ENCODE results near the gene TBC1D23. TPM values are rescaled to one million over a fixed set of nuclear protein-coding genes. Genes with fewer than 3 reads are reported as not detected.

The TBC1D23 gene
- polyA plus RNA-seq, 3 donors: 10.2 to 22.7 (median 12.2) TPM

DNA sequence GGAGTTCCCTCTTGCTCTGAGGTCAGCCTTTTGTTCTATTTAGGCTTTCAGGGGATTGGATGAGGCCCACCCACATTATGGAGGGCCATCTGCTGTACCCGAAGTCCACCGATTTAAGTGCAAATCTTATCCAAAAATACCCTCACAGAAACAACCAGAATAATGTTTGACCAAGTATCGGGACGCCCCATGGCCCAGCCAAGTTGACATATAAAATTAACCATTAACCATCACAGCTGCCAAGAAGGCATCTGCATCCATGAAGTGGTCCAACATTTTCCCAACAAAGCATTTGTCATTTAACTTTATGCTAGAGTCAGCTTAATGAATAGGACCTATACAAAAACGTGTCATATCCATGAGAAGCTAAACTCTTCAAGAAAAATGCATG, 46.2 kb upstream of the TBC1D23 start:
- intact Hi-C loops (cut with micrococcal nuclease): no loop called here
- Histone ChIP-seq H3K9ac (ENCODE audit: insufficient read depth, low read length, poor library complexity, severe bottlenecking) (no peak overlapping the region), H3K4me1 (ENCODE audit: control insufficient read depth in 1 of 2, insufficient read depth in 2 of 2, low read length in 2 of 2) (no peaks in the 10 kb centered on the region), H2AFZ (ENCODE audit: insufficient read depth, low read depth, low read length, poor library complexity, severe bottlenecking) (no peak overlapping the region), H3K4me2 (replicated peaks; ENCODE audit: extremely low read depth, low read length, poor library complexity, severe bottlenecking) (no peak overlapping the region), H3K27me3 (ENCODE audit: control insufficient read depth in 2 of 2, insufficient read depth in 2 of 2, low read length in 2 of 2) (no peaks in the 10 kb centered on the region), H3K36me3 (replicated peaks in 1 of 2; ENCODE audit: control insufficient read depth in 1 of 2, insufficient read depth in 2 of 2, low read length in 2 of 2) (no peaks in the 10 kb centered on the region), H4K20me1 (ENCODE audit: insufficient read depth, low read length) (no peaks in the 10 kb centered on the region), H3K4me3 (replicated peaks in 1 of 3; ENCODE audit: low read depth in 2 of 3, low read length in 3 of 3) (no peak overlapping the region), H3K27ac (ENCODE audit: low read depth in 1 of 2, low read length in 2 of 2) (no peak overlapping the region), H3K9me3 (replicated peaks in 1 of 2; ENCODE audit: control insufficient read depth in 1 of 2, insufficient read depth in 1 of 2, low read length in 2 of 2) (no peaks in the 10 kb centered on the region), H3K79me2 (ENCODE audit: insufficient read depth, low read length) (no peaks in the 10 kb centered on the region)
- Mint-ChIP-seq H3K4me3 (no peak overlapping the region), H3K27ac (no peak overlapping the region), H3K9me3 (peaks cover 0 to 8% (median 4%) of the 10 kb centered on the region in 7 donors), H3K4me1 (no peaks in the 10 kb centered on the region), H3K36me3 (no peaks in the 10 kb centered on the region), H3K27me3 (ENCODE audit: low read depth in 3 of 3) (no peaks in the 10 kb centered on the region)
- TF ChIP-seq, protein P1, sequence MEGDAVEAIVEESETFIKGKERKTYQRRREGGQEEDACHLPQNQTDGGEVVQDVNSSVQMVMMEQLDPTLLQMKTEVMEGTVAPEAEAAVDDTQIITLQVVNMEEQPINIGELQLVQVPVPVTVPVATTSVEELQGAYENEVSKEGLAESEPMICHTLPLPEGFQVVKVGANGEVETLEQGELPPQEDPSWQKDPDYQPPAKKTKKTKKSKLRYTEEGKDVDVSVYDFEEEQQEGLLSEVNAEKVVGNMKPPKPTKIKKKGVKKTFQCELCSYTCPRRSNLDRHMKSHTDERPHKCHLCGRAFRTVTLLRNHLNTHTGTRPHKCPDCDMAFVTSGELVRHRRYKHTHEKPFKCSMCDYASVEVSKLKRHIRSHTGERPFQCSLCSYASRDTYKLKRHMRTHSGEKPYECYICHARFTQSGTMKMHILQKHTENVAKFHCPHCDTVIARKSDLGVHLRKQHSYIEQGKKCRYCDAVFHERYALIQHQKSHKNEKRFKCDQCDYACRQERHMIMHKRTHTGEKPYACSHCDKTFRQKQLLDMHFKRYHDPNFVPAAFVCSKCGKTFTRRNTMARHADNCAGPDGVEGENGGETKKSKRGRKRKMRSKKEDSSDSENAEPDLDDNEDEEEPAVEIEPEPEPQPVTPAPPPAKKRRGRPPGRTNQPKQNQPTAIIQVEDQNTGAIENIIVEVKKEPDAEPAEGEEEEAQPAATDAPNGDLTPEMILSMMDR (IDR thresholded peaks at IDR 0.05): no peak
- no peak for DNase-seq
- WGBS (ENCODE audit: insufficient coverage): 96% methylated on average over 5 of the region's 5 CpGs

DNA sequence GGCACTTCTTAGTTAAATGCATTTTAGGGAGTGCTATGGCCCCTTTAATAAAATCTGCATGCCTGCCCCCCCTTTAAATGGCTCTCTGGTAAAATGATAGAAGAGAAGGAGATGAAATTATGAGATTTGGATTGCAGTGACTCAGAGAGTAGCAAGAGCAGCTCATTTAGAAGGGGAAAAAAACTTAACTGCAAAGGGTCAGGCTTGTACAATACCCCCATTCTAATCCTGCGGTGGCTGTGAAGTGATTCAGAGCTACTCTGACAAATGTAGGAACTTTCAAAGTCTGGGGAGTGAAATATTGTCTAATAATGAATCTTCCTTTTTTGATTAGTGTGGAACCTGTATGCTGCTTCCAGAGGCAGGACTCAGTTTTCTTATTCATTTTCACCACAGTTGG, 44.1 kb upstream of the TBC1D23 start:
- Histone ChIP-seq H3K27ac (ENCODE audit: low read depth in 1 of 2, low read length in 2 of 2) (no peak overlapping the region), H3K27me3 (ENCODE audit: control insufficient read depth in 2 of 2, insufficient read depth in 2 of 2, low read length in 2 of 2) (no peaks in the 10 kb centered on the region), H3K4me1 (ENCODE audit: control insufficient read depth in 1 of 2, insufficient read depth in 2 of 2, low read length in 2 of 2) (no peaks in the 10 kb centered on the region), H3K79me2 (ENCODE audit: insufficient read depth, low read length) (no peaks in the 10 kb centered on the region), H3K9ac (ENCODE audit: insufficient read depth, low read length, poor library complexity, severe bottlenecking) (no peak overlapping the region), H3K9me3 (replicated peaks in 1 of 2; ENCODE audit: control insufficient read depth in 1 of 2, insufficient read depth in 1 of 2, low read length in 2 of 2) (no peaks in the 10 kb centered on the region), H4K20me1 (ENCODE audit: insufficient read depth, low read length) (no peaks in the 10 kb centered on the region), H2AFZ (ENCODE audit: insufficient read depth, low read depth, low read length, poor library complexity, severe bottlenecking) (no peak overlapping the region), H3K4me2 (replicated peaks; ENCODE audit: extremely low read depth, low read length, poor library complexity, severe bottlenecking) (no peak overlapping the region), H3K4me3 (replicated peaks in 1 of 3; ENCODE audit: low read depth in 2 of 3, low read length in 3 of 3) (no peak overlapping the region), H3K36me3 (replicated peaks in 1 of 2; ENCODE audit: control insufficient read depth in 1 of 2, insufficient read depth in 2 of 2, low read length in 2 of 2) (no peaks in the 10 kb centered on the region)
- H3K27me3 Mint-ChIP-seq (ENCODE audit: low read depth in 3 of 3): no peaks in the 10 kb centered on the region
- intact Hi-C loops (cut with micrococcal nuclease): no loop called here
- H3K9me3 Mint-ChIP-seq: peaks cover 3 to 16% (median 8%) of the 10 kb centered on the region in 7 donors
- no peaks in the 10 kb centered on the region for H3K4me1 Mint-ChIP-seq
- H3K4me3 Mint-ChIP-seq: no peak overlapping the region
- TF ChIP-seq, protein P1 (IDR thresholded peaks at IDR 0.05): no peak
- WGBS (ENCODE audit: insufficient coverage): no CpG with 5 or more reads among the region's 1 CpG
- no peak for DNase-seq
- H3K36me3 Mint-ChIP-seq: no peaks in the 10 kb centered on the region
- H3K27ac Mint-ChIP-seq: no peak overlapping the region

Data from CD14-positive monocyte (primary cell).